Fibroblast of lung (primary cell): Measurements from ENCODE around the gene RAB11FIP3. TPM values are rescaled to one million over a fixed set of nuclear protein-coding genes. Genes with fewer than 3 reads are reported as not detected.

Experiments
- DNase-seq, 2 donors: peaks; one replicate each; pipeline versions ENCODE4 v3.0.0 to v3.0.0-alpha.2; 2010; ENCODE audit warnings: low read depth in 2 of 2
- H2AFZ ChIP-seq: 2 replicates; pipeline ENCODE4 v1.5.1; 2012; ENCODE audit warnings: low read length, control low read depth, inconsistent platforms
- H3K27ac ChIP-seq: 2 replicates; pipeline ENCODE4 v1.5.1; 2011; ENCODE audit warnings: low read length, control low read depth; ENCODE audit not compliant: insufficient read depth
- H3K27me3 ChIP-seq: 2 replicates; pipeline ENCODE4 v1.5.1; 2011; ENCODE audit warnings: mild to moderate bottlenecking, low read length; ENCODE audit not compliant: control insufficient read depth, insufficient read depth
- H3K36me3 ChIP-seq: 2 replicates; pipeline ENCODE4 v1.5.1; 2011; ENCODE audit warnings: low read length; ENCODE audit not compliant: control insufficient read depth, insufficient read depth
- H3K4me1 ChIP-seq: 2 replicates; pipeline ENCODE4 v1.5.1; 2011; ENCODE audit warnings: low read length; ENCODE audit not compliant: control insufficient read depth, insufficient read depth; ENCODE audit errors: extremely low read depth
- H3K4me2 ChIP-seq: 2 replicates; pipeline ENCODE4 v1.5.1; 2011; ENCODE audit warnings: low read length, control low read depth; ENCODE audit not compliant: insufficient read depth; ENCODE audit errors: extremely low read depth
- H3K4me3 ChIP-seq, 4 experiments: fragments of 200-600 bp in 1 of 4; sonication (generic) in 1 of 4; replicated peaks in 1 of 4; 2 replicates each; pipeline ENCODE4 v1.5.1; 2011 to 2016; ENCODE audit warnings: low read length in 4 of 4, low read depth in 3 of 4, mild to moderate bottlenecking in 3 of 4, control low read depth in 2 of 4, inconsistent platforms in 1 of 4, mixed read lengths in 1 of 4; ENCODE audit not compliant: insufficient read depth in 1 of 4; ENCODE audit errors: control extremely low read depth in 1 of 4
- H3K79me2 ChIP-seq: 2 replicates; pipeline ENCODE4 v1.5.1; 2012; ENCODE audit warnings: mild to moderate bottlenecking, low read length, inconsistent platforms; ENCODE audit not compliant: control insufficient read depth, insufficient read depth
- H3K9ac ChIP-seq: 2 replicates; pipeline ENCODE4 v1.5.1; 2011; ENCODE audit warnings: mild to moderate bottlenecking, low read length, control low read depth; ENCODE audit not compliant: insufficient read depth
- H3K9me3 ChIP-seq: 2 replicates; pipeline ENCODE4 v1.5.1; 2012; ENCODE audit warnings: low read depth, low read length; ENCODE audit not compliant: control insufficient read depth, insufficient read depth
- H4K20me1 ChIP-seq: 2 replicates; pipeline ENCODE4 v1.5.1; 2011; ENCODE audit warnings: low read length; ENCODE audit not compliant: control insufficient read depth, insufficient read depth; ENCODE audit errors: extremely low read depth
- CTCF ChIP-seq, 2 donors: IDR thresholded peaks in 1 of 2; conservative IDR thresholded peaks in 1 of 2; 1 replicate in 1 of 2; 2 replicates in 1 of 2; pipeline ENCODE4 v1.5.1; 2011 to 2012; ENCODE audit warnings: low read length in 2 of 2, control low read depth in 1 of 2, inconsistent platforms in 1 of 2, low read depth in 1 of 2, mild to moderate bottlenecking in 1 of 2
- EZH2 ChIP-seq: IDR thresholded peaks from 2 replicates; pipeline ENCODE4 v1.5.1; 2012; ENCODE audit warnings: low read length, control low read depth, mild to moderate bottlenecking; ENCODE audit errors: missing control alignments
- polyA plus RNA-seq, 2 donors: library from polyadenylated mRNA; depleted of rRNA in 1 of 2; stranded (reverse) in 1 of 2; unstranded in 1 of 2; fragments of >200 nt; gene quantifications; 2 replicates each; pipeline ENCODE4 v1.2.1, GENCODE V29; 2011 to 2012; ENCODE audit warnings: missing spikeins in 1 of 2
- total RNA-seq: library from RNA; depleted of rRNA; stranded (reverse); fragments of >200 nt; gene quantifications from 2 replicates; pipeline ENCODE4 v1.2.1, GENCODE V29; 2014

The RAB11FIP3 gene
- total and polyA plus RNA-seq, 2 donors (not counting 1 experiment from before 2014, with no cell fraction given), result 7.3 to 22.1 TPM

GRCh38 chr16:405548-406506, 19.6 kb upstream of the RAB11FIP3 start:
- no peaks in the 10 kb centered on the region for H3K4me1 ChIP-seq
- no peaks in the 10 kb centered on the region for H3K9me3 ChIP-seq
- no peak for DNase-seq
- H3K4me2 ChIP-seq, result no peak overlapping the region
- H3K9ac ChIP-seq, result peak overlapping the region; percentile 7
- no peak overlapping the region for H3K27ac ChIP-seq
- peaks cover 1% of the 10 kb centered on the region for H3K36me3 ChIP-seq
- H3K4me3 ChIP-seq, result no peak overlapping the region
- TF ChIP-seq CTCF (conservative IDR thresholded peaks at IDR 0.05 in 1 of 2, IDR thresholded peaks at IDR 0.05 in 1 of 2; ENCODE audit: low read depth in 1 of 2, low read length in 2 of 2) (no peak), EZH2 (no peak)
- H3K27me3 ChIP-seq, result no peaks in the 10 kb centered on the region
- no peaks in the 10 kb centered on the region for H3K79me2 ChIP-seq
- no peaks in the 10 kb centered on the region for H4K20me1 ChIP-seq
- H2AFZ ChIP-seq, result no peak overlapping the region

- Histone ChIP-seq H4K20me1 (no peaks in the 10 kb centered on the region), H2AFZ (no peak overlapping the region), H3K36me3 (peaks cover 6% of the 10 kb centered on the region), H3K9me3 (no peaks in the 10 kb centered on the region), H3K4me3 (no peak overlapping the region), H3K4me2 (no peak overlapping the region), H3K9ac (no peak overlapping the region), H3K27ac (no peak overlapping the region), H3K79me2 (no peaks in the 10 kb centered on the region), H3K27me3 (no peaks in the 10 kb centered on the region), H3K4me1 (no peaks in the 10 kb centered on the region)
- no peak for TF ChIP-seq EZH2
- TF ChIP-seq CTCF (conservative IDR thresholded peaks at IDR 0.05 in 1 of 2, IDR thresholded peaks at IDR 0.05 in 1 of 2; ENCODE audit: low read depth in 1 of 2, low read length in 2 of 2), result no peak
- no peak for DNase-seq
Observed at GRCh38 chr16:407253-407652, 18.2 kb upstream of the RAB11FIP3 start.

GRCh38 chr16:410516-411178, 14.8 kb upstream of the RAB11FIP3 start:
- Histone ChIP-seq H3K4me1 (no peaks in the 10 kb centered on the region), H3K79me2 (no peaks in the 10 kb centered on the region), H4K20me1 (no peaks in the 10 kb centered on the region)

More at GRCh38 chr16:410516-411178, 14.8 kb upstream of the RAB11FIP3 start:
- Histone ChIP-seq H3K36me3 (peaks cover 6% of the 10 kb centered on the region), H3K27me3 (no peaks in the 10 kb centered on the region), H3K9ac (no peak overlapping the region), H3K4me2 (no peak overlapping the region), H3K4me3 (no peak overlapping the region), H3K9me3 (no peaks in the 10 kb centered on the region), H3K27ac (no peak overlapping the region), H2AFZ (no peak overlapping the region)
- DNase-seq, result no peak
- TF ChIP-seq CTCF (conservative IDR thresholded peaks at IDR 0.05 in 1 of 2, IDR thresholded peaks at IDR 0.05 in 1 of 2; ENCODE audit: low read depth in 1 of 2, low read length in 2 of 2) (no peak), EZH2 (no peak)
